ENCODE results near the gene SLCO4A1.

The SLCO4A1 gene

DNA sequence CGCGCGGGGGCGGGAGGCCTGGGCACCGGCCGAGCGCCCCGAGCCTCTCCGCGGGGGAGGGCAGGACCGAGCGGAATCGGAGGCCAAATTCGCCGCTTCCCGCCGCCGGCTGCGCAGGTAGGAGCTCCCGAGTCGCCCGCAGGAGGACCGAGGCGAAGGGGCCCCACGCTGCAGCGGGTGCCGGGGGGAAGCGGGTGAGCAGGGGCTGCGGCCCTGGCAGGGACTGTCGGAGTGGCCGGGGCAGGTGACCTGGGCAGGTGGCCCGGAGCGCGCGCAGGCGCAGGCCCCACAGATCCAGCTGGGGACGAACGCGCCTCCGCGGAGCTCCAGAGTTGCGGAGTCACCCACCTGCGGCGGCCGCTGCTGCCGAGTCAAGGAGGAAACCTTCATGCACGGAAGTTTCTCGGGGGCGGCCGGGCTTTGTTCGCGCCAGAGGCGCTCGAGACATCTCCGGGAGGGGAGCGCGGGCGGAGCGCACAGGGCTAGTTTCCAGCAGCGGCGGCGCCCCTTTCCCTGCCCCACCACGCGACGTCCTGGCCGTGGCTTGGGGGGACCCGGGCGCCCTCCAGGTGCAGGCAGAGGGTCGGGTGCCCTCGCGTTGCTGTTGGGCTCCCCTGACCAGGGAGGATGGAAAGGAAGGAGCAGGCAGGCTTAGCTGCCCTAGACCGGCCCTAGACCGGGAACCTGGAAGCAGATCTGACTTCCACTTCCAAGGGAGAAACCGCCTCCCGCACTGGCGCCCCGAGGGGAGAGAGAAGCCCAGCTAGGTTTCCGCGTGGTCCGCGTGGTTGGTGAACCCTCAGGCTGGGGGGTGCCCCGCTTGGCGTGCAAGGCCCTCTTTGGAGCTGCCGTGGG, 590 bp downstream of the SLCO4A1 start:
- Histone ChIP-seq H3K27ac (peak overlapping the region; percentile 49), H3K4me1 (ENCODE audit: control insufficient read depth in 1 of 2, insufficient read depth in 1 of 2, low read depth in 1 of 2, low read length in 1 of 2) (peaks cover 35 to 45% of the 10 kb centered on the region in 2 experiments), H3K4me3 (ENCODE audit: low read depth in 1 of 2, low read length in 1 of 2) (peak overlapping the region; percentile 59 to 67), H3K36me3 (no peaks in the 10 kb centered on the region), H3K27me3 (peaks cover 64% of the 10 kb centered on the region), H3K9me3 (no peaks in the 10 kb centered on the region)
- no peak for TF ChIP-seq CTCF (IDR thresholded peaks at IDR 0.05)

GRCh38 chr20:62643521-62644043, 1.3 kb downstream of the SLCO4A1 start:
- peaks cover 60% of the 10 kb centered on the region for H3K27me3 ChIP-seq
- no peaks in the 10 kb centered on the region for H3K36me3 ChIP-seq
- peak overlapping the region; percentile 59 to 67 for H3K4me3 ChIP-seq (ENCODE audit: low read depth in 1 of 2, low read length in 1 of 2)
- H3K4me1 ChIP-seq (ENCODE audit: control insufficient read depth in 1 of 2, insufficient read depth in 1 of 2, low read depth in 1 of 2, low read length in 1 of 2) = peaks cover 35 to 45% of the 10 kb centered on the region in 2 experiments
- no peaks in the 10 kb centered on the region for H3K9me3 ChIP-seq
- TF ChIP-seq CTCF (IDR thresholded peaks at IDR 0.05) = no peak
- peak overlapping the region; percentile 49 for H3K27ac ChIP-seq

DNA sequence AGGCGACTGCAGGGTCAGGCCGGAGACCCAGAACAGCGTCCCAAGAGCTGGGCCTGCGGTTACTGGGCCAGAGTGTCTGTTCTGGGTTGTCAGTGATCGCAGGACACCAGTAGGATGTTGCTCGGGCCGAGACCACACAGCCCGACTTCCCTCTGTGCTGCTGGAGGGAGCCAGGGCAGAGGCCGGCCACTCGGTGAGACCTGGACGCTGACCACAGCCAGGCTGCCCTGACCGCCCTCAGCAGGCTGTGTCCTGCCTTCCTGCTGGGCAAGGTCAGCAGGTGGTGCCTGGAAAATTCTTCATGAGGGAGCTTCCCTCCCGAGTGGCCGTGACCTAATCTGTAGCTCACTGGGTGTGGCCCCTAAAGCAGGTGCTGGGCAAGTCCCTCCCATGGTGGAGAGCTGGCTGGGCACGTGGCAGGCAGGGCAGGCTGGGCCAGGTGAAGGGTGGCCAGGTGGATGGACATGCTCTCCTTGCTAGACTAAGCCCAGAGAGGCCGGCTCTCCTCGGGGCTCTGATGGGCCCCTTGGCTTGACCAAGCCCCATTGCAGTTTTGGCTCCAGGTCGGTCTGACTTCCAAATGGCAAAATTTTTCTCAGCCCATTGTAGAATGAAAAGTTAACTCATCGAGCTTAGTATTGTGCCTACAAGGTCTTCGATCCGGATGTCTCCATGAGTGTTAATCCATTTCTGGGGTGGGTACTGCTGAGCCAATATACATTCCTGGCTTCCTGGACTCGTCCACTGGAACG, 1.9 kb downstream of the SLCO4A1 start:
- TF ChIP-seq CTCF (IDR thresholded peaks at IDR 0.05) = no peak
- H3K4me1 ChIP-seq (ENCODE audit: control insufficient read depth in 1 of 2, insufficient read depth in 1 of 2, low read depth in 1 of 2, low read length in 1 of 2) = peaks cover 39 to 45% of the 10 kb centered on the region in 2 experiments
- H3K36me3 ChIP-seq = no peaks in the 10 kb centered on the region
- peaks cover 54% of the 10 kb centered on the region for H3K27me3 ChIP-seq
- no peaks in the 10 kb centered on the region for H3K9me3 ChIP-seq
- no peak overlapping the region for H3K27ac ChIP-seq
- H3K4me3 ChIP-seq (ENCODE audit: low read depth in 1 of 2, low read length in 1 of 2) = no peak overlapping the region

- no peak overlapping the region for H3K4me3 ChIP-seq (ENCODE audit: low read depth in 1 of 2, low read length in 1 of 2)
- peaks cover 46% of the 10 kb centered on the region for H3K27me3 ChIP-seq
- H3K27ac ChIP-seq = no peak overlapping the region
- H3K36me3 ChIP-seq = no peaks in the 10 kb centered on the region
- H3K9me3 ChIP-seq = no peaks in the 10 kb centered on the region
- H3K4me1 ChIP-seq (ENCODE audit: control insufficient read depth in 1 of 2, insufficient read depth in 1 of 2, low read depth in 1 of 2, low read length in 1 of 2) = peaks cover 46 to 52% of the 10 kb centered on the region in 2 experiments
- no peak for TF ChIP-seq CTCF (IDR thresholded peaks at IDR 0.05)
Measured at GRCh38 chr20:62644802-62645496, 2.6 kb downstream of the SLCO4A1 start.

DNA sequence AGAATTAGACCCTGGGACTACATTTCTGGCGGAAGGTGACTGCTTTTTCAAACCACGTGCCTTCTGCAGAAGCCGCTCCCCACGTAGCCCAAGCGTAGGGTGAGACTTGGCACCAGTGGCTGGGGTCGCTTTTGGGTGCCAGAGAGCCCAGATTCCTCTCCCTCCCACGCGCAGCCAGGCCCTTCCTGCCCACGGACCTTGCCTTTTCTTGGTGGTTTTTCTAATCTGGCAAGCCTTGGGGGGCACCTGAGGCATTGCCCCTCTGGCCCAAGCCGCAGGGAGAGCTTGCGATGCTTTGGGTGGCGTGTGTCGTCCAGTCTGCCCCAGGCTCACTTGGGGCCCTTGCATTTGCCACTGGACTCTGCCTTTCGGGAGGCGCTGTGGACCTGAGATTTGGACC, 3.3 kb downstream of the SLCO4A1 start:
- no peak overlapping the region for H3K4me3 ChIP-seq (ENCODE audit: low read depth in 1 of 2, low read length in 1 of 2)
- peaks cover 40% of the 10 kb centered on the region for H3K27me3 ChIP-seq
- H3K27ac ChIP-seq = no peak overlapping the region
- H3K4me1 ChIP-seq (ENCODE audit: control insufficient read depth in 1 of 2, insufficient read depth in 1 of 2, low read depth in 1 of 2, low read length in 1 of 2) = peaks cover 52 to 59% of the 10 kb centered on the region in 2 experiments
- no peak for TF ChIP-seq CTCF (IDR thresholded peaks at IDR 0.05)
- H3K9me3 ChIP-seq = no peaks in the 10 kb centered on the region
- no peaks in the 10 kb centered on the region for H3K36me3 ChIP-seq
